Heart right ventricle (tissue), 16 donors: ENCODE data around the gene MUC2. TPM values are rescaled to one million over a fixed set of nuclear protein-coding genes. Genes with fewer than 3 reads are reported as not detected.

ENCODE experiments used
- ATAC-seq, 8 donors: fragments of 200-7000 bp; cut with Tn5 transposase; one replicate each; pipeline ENCODE4 v1.9.1; 2020; ENCODE audit warnings: mild to moderate bottlenecking in 8 of 8, moderate library complexity in 8 of 8, moderate number of reproducible peaks in 1 of 8
- DNase-seq, 2 donors: peaks; one replicate each; pipeline ENCODE4 v3.0.0-alpha.2; 2020
- H3K27ac ChIP-seq, 10 donors: fragments of 200-600 bp; sonication (generic) in 2 of 10; one replicate each; pipeline versions ENCODE4 v1.5.0 to v1.8.0; 2020 to 2022; ENCODE audit warnings: mild to moderate bottlenecking in 3 of 10
- H3K27me3 ChIP-seq, 7 donors: fragments of 200-600 bp; one replicate each; pipeline ENCODE4 v1.8.0; 2021 to 2022; ENCODE audit warnings: mild to moderate bottlenecking in 2 of 7
- H3K36me3 ChIP-seq, 9 donors: fragments of 200-600 bp; sonication (generic) in 1 of 9; one replicate each; pipeline versions ENCODE4 v1.5.0 to v1.8.0; 2020 to 2022; ENCODE audit warnings: mild to moderate bottlenecking in 2 of 9
- H3K4me1 ChIP-seq, 9 donors: fragments of 200-600 bp; sonication (generic) in 1 of 9; one replicate each; pipeline versions ENCODE4 v1.5.0 to v1.8.0; 2020 to 2022; ENCODE audit warnings: mild to moderate bottlenecking in 4 of 9
- H3K4me3 ChIP-seq, 10 donors: fragments of 200-600 bp; sonication (generic) in 2 of 10; one replicate each; pipeline versions ENCODE4 v1.5.0 to v1.8.0; 2020 to 2022; ENCODE audit warnings: mild to moderate bottlenecking in 7 of 10, moderate library complexity in 2 of 10
- H3K9me3 ChIP-seq, 11 donors: fragments of 200-600 bp in 10 of 11; sonication (generic) in 2 of 11; one replicate each; pipeline versions ENCODE4 v1.5.0 to v1.8.0; 2013 to 2022; ENCODE audit warnings: mild to moderate bottlenecking in 2 of 11, control low read depth in 1 of 11, moderate library complexity in 1 of 11
- CTCF ChIP-seq, 9 donors: fragments of 200-600 bp; sonication (generic) in 2 of 9; IDR thresholded peaks; one replicate each; pipeline versions ENCODE4 v1.5.0 to v1.8.0; 2021 to 2022; ENCODE audit warnings: antibody characterized with exemption in 9 of 9, mild to moderate bottlenecking in 5 of 9, moderate library complexity in 1 of 9
- WGBS, 2 donors: extraction: QIAGEN DNeasy Blood & Tissue Kit; methylation state at CpG; one replicate each; pipeline ENCODE4 v1.1.7; 2013; ENCODE audit warnings: inconsistent platforms in 1 of 2; 5-methylcytosine and 5-hydroxymethylcytosine counted together
- intact Hi-C, 10 donors: fragments of 100-400 bp; cut with DNase I; formaldehyde crosslinking; loops; one replicate each; pipeline versions ENCODE4 v1.11.1 to v1.14.2; 2022
- polyA plus RNA-seq, 2 donors: library from polyadenylated mRNA; stranded (reverse); fragments of 200-250 nt; gene quantifications; one replicate each; pipeline ENCODE4 v1.2.3, GENCODE V29; 2013
- total RNA-seq, 10 donors: library from RNA; stranded (reverse); fragmentation: NEBNext Ultra II Directional in 3 of 10; extraction: Animal tissue kit (Norgen Biotek cat#: 25700) in 3 of 10; gene quantifications; one replicate each; pipeline versions ENCODE4 v1.2.1 to v1.2.4, GENCODE V29; 2021 to 2023
- donor health status: Arrhythmogenic right ventricular cardiomyopathy.
- donor health status: ischemic (EF 13 %, LVEDD 7.1; RV severe dilation, severe dysfunction).
- donor health status: healthy with polysubstance abuse.
- donor health status: DM: no; HTN: yes; CAD: no.
- donor health status: DM: no; HTN: no; CAD: no.
- donor health status: ischemic (EF 25% LVEDD 6.9; RV normal size, moderate dysfunction).
- donor health status: ischemic (EF 25% LVEDD 5.7; RV mildly dilated, moderate dysfunction).
- donor health status: healthy.
- donor health status: DM: yes; HTN: yes; CAD: no.
- donor health status: Ischemic cardiomyopathy.
- donor health status: ischemic (EF 35%, LVEDD 5.7; RV mildly dilated, moderate dysfunction).
- donor health status: nonischemic (EF 11% LVEDD 7.7; RV severe dilation, severe dysfunction).
- donor health status: DM: yes; HTN: yes; CAD: no.
- donor health status: PGD.
- donor health status: ischemic (EF 29% LVEDD 5.4; RV normal size, mild dysfunction).
- donor health status: nonischemic (EF 23%, LVEDD 6.1; RV moderate dilation, normal function).

MUC2 gene
- total and polyA plus RNA-seq, 12 donors: 0.03 TPM; not detected in 11

GRCh38 chr11:1055990-1056771 lies 18.5 kb upstream of the MUC2 start:
- 80 to 81% methylated on average over 46 of the region's 46 CpGs for WGBS, 2 donors
- DNase-seq: peak in 1 of 2 donors; percentile 5
- H3K9me3 ChIP-seq: peaks cover 0 to under 1% (median 0%) of the 10 kb centered on the region in 11 donors
- H3K27ac ChIP-seq: no peak overlapping the region
- ATAC-seq: no peak
- peaks cover 0 to 26% (median 0%) of the 10 kb centered on the region in 9 donors for H3K4me1 ChIP-seq
- intact Hi-C loops: loop anchor here in 2 of 10 donors (10.0 kb wide), 2 partner anchors 121 to 131 kb away; partner anchors contain the start of gene AP2A2 (in 1 of the 2)
- no peaks in the 10 kb centered on the region for H3K36me3 ChIP-seq
- no peak overlapping the region for H3K4me3 ChIP-seq
- TF ChIP-seq CTCF (IDR thresholded peaks at IDR 0.05): no peak
- H3K27me3 ChIP-seq: peaks cover 0 to 53% (median 37%) of the 10 kb centered on the region in 7 donors

- Histone ChIP-seq H3K4me1 (peaks cover 0 to 19% (median 0%) of the 10 kb centered on the region in 9 donors), H3K27me3 (peaks cover 0 to 45% (median 31%) of the 10 kb centered on the region in 7 donors), H3K9me3 (peaks cover 0 to 17% (median 0%) of the 10 kb centered on the region in 11 donors), H3K4me3 (no peak overlapping the region), H3K27ac (no peak overlapping the region), H3K36me3 (no peaks in the 10 kb centered on the region)
- intact Hi-C loops: loop anchor here in 2 of 10 donors (10.0 kb wide), 2 partner anchors 123 to 133 kb away; partner anchors contain the start of gene AP2A2 (in 1 of the 2)
- no peak for ATAC-seq
- TF ChIP-seq CTCF (IDR thresholded peaks at IDR 0.05): no peak
- WGBS, 2 donors: 84 to 85% methylated on average over 16 of the region's 16 CpGs
- peak in 1 of 2 donors; percentile 7 for DNase-seq
Measured at GRCh38 chr11:1057806-1058205, 16.9 kb upstream of the MUC2 start.

GRCh38 chr11:1059759-1060158 lies 14.9 kb upstream of the MUC2 start:
- Histone ChIP-seq H3K4me1 (peaks cover 0 to 13% (median 7%) of the 10 kb centered on the region in 9 donors), H3K27me3 (peaks cover 0 to 26% (median 13%) of the 10 kb centered on the region in 7 donors), H3K27ac (no peak overlapping the region), H3K9me3 (peaks cover 0 to 23% (median 0%) of the 10 kb centered on the region in 11 donors), H3K36me3 (no peaks in the 10 kb centered on the region), H3K4me3 (no peak overlapping the region)
- no peak for TF ChIP-seq CTCF (IDR thresholded peaks at IDR 0.05)
- ATAC-seq (no peak), DNase-seq (no peak)
- intact Hi-C loops: loop anchor here in 2 of 10 donors (10.0 kb wide), 2 partner anchors 125 to 135 kb away; partner anchors contain the start of gene AP2A2 (in 1 of the 2)
- 64 to 72% methylated on average over 15 of the region's 15 CpGs for WGBS, 2 donors

GRCh38 chr11:1060410-1060809 lies 14.3 kb upstream of the MUC2 start:
- H3K36me3 ChIP-seq: no peaks in the 10 kb centered on the region
- DNase-seq (peak in 1 of 2 donors; percentile 11), ATAC-seq (no peak)
- peak overlapping the region in 1 of 10 donors; percentile 10 for H3K27ac ChIP-seq
- WGBS, 2 donors: 81 to 89% methylated on average over 16 of the region's 16 CpGs
- peaks cover 0 to 23% (median 0%) of the 10 kb centered on the region in 11 donors for H3K9me3 ChIP-seq
- intact Hi-C loops: no loop called here
- no peak overlapping the region for H3K4me3 ChIP-seq
- TF ChIP-seq CTCF (IDR thresholded peaks at IDR 0.05): no peak
- peaks cover 0 to 13% (median 8%) of the 10 kb centered on the region in 9 donors for H3K4me1 ChIP-seq
- peaks cover 0 to 20% (median 8%) of the 10 kb centered on the region in 7 donors for H3K27me3 ChIP-seq
